HG03354 (cell line): ENCODE results near the gene ZNF507.

Experiments used
- ATAC-seq: cut with Tn5 transposase; IDR thresholded peaks from one replicate; pipeline ENCODE4 v1.9.1; 2021; ENCODE audit warnings: mild to moderate bottlenecking; ENCODE audit not compliant: unreplicated experiment, poor library complexity, severe bottlenecking

ZNF507 gene

DNA sequence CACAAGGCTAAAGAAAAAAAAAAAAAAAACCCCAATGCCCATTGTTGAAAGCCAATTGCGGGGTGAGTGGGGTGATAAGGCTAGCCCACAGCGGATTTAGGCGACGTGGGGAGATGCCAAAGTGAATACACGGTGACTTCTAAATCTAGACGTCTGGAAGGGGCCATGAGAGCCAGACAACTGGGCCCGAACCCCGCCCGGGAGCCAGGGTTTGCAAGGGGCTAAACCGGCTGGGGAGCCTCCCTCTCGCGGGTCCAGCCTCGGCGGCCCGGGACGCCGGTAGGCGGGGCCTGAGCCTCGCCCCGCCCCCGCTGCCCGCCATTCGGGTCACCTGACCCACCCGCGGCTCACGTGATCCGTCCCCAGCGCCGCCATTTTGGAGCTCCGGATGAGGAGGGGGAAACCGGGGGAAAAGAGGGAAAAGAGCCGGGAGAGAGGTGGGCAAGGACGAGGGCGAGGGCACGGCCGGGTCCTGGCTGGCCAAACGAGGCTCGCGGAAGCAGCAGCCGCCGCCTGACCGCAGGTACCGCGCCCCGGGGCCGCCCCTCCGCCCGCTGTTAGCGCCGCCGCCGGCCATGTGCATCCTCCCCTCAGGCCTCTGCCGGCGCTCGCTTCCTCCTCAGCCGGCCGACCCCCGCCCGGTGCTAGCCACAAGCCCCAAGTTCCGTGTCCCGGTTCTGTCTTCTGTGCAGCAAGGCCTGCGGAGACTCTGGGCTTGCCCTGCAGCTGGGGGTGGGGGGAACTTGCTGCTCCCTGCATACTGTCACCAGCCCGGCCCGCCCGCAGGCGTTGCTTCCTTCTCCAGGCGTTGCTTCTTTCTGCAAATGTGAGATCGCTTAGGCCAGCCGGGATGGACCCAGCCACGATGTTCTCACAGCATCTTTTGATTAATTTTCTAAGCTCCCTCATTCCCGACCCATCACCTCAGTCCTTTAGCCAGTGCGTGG, at the start of gene ZNF507:
Gene ZNF507, plus strand, starts transcription at position 350 of the 947 bp plus-strand sequence. CDS start 7,221 bp downstream, outside the sequence.
- ATAC-seq: peak; percentile 90

DNA sequence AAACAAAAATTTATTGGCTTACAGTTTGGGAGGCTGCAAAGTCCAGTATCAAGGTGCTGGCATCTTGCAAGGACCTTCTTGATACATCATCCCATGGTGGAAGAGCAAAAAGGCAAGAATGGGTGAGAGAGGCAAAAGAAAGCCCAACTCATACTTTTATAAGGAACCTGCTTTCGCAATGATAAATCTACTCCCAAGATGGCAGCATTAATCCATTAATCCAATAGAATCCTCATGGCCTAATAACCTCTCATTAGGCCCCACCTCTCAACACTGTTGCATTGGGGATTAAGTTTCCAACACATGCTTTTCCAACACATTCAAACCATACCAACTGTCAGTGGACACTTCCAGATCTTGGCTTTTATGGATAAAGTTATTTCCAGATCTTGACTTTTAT, 48.7 kb upstream of the ZNF507 start:
- ATAC-seq: no peak

DNA sequence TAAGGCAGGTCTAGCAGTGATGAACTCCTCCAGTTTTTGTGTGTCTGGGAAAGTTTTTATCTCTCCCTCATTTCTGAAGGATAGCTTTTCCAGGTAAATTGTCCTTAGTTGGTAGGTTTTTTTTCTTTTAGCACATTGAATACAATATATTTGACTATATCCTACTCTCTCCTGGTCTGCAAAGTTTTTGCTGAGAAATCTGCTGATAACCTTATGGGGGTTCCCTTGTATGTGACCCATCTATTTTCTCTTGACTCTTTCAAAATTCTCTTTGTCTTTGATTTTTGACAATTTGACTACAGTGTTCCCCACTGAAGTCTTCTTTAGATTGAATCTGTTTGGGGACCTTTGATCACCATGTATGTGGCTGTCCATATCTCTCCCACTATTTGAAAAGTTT, 42.6 kb upstream of the ZNF507 start:
- no peak for ATAC-seq

DNA sequence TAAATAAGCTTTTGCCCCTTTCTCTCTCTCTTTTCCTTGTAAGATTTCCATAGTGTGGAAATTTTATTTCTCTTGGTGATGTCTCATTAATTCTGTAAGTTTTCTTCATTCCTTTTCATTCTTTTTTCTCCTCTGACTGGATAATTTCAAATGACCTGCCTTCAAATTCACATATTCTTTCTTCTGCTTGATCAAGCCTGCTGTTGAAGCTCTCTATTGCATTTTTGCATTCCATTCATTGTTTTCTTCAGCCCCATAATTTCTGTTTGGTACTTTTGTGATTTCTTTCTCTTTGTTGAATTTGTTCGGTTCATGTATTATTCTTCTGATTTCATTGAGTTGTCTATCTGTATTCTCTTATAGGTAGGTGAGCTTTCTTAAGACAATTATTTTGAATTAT, 42.2 kb upstream of the ZNF507 start:
- ATAC-seq: no peak

DNA sequence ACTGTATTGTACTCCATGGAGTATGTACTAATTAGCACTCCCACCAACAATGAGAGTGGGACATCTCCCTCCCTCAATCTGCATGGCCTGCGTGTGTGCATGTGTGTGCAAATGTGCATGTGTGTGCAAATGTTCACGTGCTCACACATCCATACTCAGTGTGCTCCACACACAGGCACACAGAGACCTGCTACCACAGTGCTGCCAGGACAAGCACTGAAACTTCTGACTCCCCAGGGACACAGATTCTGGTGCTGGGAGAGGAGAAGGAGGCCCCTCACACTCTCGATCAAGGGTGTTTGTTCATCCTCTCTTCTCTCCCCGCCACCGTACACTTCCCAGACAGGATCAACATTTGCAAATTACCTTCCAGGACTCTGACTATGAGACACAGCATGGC, 37.8 kb upstream of the ZNF507 start:
- ATAC-seq: no peak

DNA sequence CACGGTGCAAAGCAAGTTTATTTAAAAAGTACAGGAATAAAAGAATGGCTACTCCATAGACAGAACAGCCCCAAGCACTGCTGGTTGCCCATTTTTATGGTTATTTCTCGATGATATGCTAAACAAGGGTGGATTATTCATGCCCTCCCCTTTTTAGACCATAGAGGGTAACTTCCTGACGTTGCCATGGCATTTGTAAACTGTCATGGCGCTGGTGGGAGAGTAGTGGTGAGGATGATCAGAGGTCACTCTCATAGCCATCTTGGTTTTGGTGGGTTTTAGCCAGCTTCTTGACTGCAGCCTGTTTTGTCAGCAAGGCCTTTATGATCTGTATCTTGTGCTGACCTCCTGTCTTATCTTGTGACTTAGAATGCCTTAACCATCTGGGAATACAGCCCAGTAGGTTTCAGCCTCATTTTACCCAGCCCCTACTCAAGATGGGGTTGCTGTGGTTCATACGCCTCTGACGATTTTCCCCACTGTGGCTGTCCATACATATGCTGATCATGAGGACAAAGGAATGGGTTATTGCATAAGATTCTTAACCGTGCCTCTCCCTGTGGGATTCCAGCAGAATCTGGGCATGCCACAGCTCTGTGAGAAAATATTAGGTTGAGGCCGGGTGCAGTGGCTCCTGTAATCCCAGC, 36.9 kb upstream of the ZNF507 start:
- no peak for ATAC-seq

DNA sequence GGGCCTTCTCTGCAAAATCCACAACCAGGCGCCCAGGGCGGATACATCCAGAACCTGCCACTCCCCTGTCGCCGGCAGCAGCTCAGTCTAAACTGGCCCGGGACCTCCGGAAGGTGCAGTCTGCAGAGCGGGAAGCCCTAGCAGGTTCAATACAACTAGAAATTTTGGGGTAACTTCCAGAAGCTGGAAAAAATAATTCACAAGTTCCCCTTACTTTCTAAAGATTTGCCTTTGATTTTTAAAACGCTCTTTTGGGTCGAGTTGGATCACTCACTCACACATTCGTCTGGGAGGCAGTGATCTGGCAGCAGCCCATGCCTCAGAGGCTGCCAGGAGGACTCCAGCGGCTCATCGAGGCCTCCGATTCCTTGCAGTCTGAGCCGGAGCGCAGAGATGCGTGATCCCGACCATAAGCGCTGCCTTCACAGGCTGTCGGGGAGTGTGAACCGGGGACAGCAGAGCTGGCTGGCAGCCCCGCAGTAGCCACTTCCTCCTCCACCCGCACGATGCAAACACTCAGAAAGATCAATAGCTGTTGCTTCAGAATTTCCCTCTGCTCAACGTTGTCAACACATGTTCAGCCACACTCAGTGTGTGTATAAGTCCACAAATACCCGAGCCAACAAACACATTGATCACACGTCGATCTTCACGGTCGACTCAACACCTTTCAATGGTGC, 35.6 kb upstream of the ZNF507 start:
- no peak for ATAC-seq

DNA sequence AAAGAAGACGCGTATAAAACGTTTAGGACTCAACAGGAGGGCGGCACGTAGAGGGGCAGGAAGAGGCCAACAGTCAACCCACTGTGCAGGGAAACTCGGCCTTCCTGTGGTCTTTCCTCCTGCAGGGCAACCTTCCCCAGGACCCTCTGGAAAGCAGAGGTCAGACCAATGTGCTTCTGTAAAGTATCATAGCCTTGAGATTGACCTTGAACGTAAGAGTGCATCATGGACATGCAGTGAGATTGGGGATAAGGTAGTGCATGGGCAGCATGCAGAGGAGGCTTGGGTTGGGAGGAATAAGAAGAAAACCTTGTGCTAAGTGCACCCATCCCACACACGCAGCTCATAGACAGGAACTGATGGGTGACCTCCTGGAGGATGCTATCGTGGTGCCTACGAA, 34.0 kb upstream of the ZNF507 start:
- no peak for ATAC-seq

DNA sequence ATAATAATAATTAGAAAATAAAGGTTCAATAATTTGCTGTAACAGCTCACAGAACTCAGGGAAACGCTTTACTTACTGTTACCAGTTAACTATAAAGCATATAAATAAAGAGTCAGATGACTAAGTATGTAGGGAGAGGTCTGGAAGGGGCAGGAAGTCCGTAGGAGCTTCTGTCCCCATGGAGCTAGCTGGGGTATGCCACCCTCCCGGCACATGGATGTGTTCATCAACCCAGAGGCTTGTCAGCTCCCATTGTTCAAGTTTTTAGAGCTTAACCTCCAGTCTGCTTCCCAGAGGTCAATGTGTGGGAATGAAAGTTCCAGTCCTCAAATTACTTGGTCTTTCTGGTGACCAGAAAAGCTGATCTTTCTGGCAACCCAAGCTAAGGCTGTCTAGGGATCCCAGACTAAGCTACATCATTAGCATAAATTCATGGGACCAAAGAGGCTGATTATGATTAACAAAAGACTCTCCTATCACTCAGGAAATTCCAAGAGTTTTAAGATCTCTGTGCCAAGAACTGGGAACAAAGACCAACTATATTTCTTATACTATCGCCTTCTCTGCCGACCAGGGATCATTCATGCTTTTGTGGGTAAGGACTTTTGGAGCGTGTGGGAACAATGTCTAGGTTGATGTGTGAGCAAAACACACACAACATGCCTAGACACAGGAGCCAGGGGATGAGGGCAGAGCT, 31.7 kb upstream of the ZNF507 start:
- no peak for ATAC-seq

DNA sequence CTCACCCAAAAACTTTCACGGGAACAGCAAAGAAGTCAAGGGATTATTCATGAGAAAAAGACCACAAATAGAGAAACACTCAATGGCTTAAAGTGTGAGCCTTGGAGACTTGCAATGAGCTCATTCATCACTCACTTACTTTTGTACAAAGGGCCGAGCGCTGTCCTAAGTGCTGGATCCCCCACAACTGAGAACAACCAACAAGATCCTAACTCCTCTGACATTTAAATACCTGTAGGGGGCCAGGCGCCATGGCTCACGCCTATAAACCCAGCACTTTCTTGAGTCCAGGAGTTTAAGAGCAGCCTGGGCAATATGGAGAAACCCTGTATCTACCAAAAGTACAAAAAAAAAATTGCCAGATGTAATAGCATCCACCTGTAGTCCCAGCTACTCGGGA, 29.4 kb upstream of the ZNF507 start:
- no peak for ATAC-seq

DNA sequence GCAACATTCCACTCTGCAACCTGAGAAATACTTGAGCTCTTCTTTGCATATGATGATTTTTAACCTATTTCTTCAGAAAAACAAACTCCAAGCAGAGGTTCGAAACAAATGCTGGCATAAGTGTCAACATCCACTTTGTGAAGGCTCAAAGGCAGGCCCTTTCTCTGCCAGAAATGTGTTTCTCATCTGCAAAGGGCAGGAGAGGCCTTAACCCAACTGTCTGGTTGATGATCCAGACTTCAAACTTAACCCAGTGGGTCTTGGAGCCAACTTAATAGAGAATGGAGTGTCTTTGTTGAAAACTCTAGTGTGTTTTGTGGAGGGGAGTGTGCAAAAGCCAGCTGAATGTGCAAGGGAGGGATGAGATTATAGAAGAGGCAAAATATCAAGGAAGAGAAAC, 28.3 kb upstream of the ZNF507 start:
- no peak for ATAC-seq

DNA sequence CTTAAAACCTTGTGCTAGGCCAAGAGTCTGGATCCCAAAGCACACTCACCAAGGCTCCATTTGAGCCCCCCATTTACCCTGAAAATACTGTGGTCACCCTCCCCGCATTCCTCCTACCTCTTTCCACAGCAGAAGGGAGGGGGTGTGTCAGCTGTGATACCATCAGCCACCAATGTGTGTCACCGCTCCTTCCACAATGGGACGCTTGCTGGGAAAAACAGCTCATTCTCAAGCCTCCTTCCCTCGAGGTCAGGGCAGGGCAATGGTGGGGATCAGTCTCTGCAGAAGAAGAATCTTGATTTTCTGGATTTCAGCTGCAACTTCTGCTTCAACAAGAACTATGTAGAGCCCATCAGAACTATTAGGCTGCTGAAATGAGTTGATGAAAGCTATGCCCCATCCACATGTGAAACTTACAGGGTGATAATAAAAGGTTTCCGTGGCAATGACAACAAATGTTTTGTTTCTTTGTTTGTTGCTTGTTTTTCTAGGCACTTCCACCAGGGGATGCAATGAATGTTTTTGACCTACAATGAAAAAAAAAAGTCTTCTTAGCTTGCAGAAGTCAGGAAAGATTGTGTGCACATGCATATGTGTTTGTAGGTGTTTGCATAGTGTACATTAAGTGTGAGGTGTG, 26.4 kb upstream of the ZNF507 start:
- no peak for ATAC-seq

DNA sequence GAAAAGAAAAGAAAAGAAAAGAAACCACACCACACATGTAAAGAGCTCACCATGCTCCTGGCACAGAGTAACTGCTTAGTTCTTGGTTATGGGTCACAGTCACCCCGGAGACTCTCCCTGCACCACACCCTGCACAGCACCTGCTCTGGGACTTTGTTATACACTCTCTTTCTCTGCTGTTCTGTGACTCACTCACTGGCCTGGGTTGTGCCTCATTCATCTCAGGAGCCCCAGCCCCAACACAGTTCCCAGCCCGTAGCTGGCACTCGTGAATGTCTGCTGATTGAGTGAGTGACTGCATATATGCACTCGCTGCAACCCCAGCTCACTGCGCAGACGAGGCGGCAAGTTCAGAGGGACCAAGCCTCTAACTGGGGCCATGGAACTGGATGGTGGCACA, 22.9 kb upstream of the ZNF507 start:
- no peak for ATAC-seq

DNA sequence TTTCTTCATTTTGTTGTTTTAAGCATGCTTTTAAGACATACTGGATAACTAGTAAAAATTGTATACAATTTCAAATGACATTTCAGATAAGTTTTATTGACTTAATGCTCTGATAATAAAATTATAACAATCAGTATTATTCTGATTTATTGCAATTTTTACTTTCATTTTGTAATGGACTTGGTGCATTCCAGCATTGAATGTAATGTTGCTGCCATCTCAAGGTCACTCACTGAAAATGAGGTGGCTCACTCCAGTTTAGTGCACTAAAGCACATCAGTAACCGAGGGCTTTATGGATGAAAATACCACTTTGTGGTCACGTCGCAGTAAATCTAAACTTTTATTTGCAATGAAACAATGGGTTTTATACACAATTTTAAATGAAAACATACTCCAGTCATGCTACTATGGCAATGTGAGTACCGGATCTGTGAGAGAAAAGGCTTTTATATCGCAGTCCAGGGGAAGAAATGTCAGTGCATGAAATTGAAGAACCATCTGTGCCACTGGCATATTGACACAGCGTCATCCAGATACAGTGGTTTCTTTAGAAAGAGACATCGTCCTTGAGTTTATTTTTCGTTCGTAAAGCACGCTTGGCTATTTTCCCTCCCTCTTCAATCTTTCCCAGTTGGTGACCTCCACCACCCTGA, 20.7 kb upstream of the ZNF507 start:
- no peak for ATAC-seq

DNA sequence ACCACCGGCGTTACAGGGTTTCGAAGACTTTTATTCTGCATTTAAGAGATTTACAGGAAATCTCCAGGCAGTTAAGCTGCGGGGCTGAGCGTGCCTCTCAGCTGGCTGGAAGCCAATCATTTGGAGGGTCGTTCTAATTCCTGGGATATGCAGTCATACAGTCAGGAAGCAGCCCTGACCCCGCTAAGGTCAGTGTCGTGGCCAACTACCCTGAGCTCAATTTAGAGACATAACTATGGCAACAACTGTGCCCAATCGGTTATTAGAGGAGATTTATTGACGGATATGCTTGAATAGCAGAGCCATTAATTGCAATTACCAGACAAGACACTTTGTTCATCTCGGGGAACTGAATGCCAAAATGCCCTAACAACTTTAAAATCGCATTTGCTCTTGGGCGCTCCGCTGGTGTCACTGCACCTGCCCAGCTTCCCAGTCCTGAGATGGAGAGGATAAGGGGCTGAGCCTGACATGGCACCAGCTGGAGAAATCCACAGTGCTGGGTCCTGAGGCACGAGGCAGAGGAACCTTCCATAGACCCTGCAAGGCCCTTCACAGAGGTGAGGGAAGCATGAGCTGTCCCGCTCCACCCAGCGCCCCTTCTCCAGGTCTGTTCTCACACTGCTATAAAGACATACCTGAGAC, 15.1 kb upstream of the ZNF507 start:
- ATAC-seq: no peak

DNA sequence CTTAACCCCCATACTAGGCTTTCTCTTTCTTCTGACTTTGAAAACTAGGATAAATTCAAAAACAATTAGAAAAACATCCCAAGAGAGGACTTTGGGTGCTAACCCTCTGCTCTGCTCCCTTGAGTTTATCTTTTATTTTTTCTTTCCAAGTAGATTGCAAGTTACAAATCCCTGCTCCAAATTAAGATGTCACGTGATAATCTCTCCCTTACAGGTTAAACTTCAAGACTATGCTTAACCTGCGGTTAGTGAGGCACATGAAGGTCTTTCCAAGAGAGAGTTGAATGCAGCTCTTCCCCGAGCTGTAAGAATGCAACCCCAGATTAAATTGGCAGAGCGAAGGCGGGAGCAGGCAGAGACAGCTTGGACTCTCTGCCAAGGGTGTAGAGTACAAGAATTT, 12.2 kb upstream of the ZNF507 start:
- no peak for ATAC-seq

DNA sequence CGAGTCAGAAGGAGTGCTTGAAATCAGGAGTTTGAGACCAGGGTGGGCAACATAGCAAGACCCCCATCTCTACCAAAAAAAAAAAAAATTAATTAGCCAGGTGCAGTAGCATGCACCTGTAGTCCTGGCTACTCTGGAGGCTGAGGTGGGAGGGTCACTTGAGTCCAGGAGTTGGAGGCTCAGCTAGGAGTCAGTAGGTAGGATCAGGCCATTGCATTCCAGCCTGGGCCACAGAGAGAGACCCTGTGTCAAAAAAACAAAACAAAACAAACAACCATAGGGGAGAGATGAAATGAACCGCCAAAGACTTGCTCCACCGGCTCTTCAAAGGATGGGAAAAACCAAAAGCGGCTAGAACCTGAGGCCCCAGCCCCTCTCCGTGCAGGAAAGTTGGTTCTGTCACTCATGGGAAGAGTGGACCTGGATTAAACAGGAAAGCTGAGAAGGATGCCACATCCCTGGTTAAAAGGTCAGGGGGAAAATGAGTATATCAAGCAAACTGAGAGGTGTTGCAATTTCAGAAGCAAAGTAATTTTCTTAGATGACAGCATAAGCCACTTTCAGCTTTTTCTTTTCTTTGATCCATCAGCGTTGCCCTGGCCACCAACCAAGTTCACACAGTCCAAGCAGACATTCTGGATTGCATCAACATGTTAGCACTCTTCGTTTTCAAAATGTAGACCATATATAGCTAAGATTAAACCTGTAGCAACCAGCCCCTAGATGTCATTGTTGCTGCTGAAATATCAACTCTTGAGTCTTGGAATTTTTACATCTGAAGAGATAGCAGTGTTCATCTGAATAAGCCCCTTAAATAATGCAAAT, 8.9 kb upstream of the ZNF507 start:
- ATAC-seq: no peak
